Measurements from ENCODE around the gene OR10H3. TPM values are rescaled to one million over a fixed set of nuclear protein-coding genes. Genes with fewer than 3 reads are reported as not detected.
"Not testable (repeated sequence)": the region's sequence is repeated elsewhere in the genome, so short reads cannot be mapped to it uniquely, and the experiment has no call there.

Gene OR10H3
- total and polyA plus RNA-seq, 2 of the 8 experiments (the other 6 are each of a cell fraction or from before 2014, with no cell fraction given): not detected

DNA sequence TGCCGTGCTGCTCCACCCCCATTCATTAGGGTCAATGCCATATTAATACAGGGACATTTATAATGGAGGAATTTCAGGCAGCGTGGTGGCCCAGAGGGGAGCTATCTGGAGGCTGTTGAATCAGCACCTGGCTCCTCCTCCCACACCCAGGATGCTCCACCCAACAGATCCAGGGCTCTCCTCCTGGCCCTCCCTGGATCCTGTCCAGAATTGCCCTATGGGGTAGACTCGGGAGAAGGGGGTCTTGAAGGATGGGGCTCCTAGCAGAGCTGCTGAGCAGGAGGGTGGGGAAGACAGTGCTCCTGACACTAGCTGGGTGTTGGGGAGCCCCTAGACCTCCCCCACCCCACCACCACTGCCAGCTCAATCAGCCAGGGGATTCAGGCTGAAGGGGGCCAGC, 44.4 kb downstream of the OR10H3 start (continued):
- no peak for TF ChIP-seq KDM5A (IDR thresholded peaks at IDR 0.05; ENCODE audit: low read length)
- no peak for TF ChIP-seq SP4 (IDR thresholded peaks at IDR 0.05; ENCODE audit: low read length)
- no peak for TF ChIP-seq FOSL1 (IDR thresholded peaks at IDR 0.05; ENCODE audit: insufficient read depth, low read depth, low read length)
- TF ChIP-seq, protein P1, sequence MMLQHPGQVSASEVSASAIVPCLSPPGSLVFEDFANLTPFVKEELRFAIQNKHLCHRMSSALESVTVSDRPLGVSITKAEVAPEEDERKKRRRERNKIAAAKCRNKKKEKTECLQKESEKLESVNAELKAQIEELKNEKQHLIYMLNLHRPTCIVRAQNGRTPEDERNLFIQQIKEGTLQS (IDR thresholded peaks at IDR 0.05; ENCODE audit: insufficient read depth, low read depth, low read length): no peak
- no peak for TF ChIP-seq ZNF274 (IDR thresholded peaks at IDR 0.05; ENCODE audit: borderline replicate concordance, extremely low read depth, low read length)

DNA sequence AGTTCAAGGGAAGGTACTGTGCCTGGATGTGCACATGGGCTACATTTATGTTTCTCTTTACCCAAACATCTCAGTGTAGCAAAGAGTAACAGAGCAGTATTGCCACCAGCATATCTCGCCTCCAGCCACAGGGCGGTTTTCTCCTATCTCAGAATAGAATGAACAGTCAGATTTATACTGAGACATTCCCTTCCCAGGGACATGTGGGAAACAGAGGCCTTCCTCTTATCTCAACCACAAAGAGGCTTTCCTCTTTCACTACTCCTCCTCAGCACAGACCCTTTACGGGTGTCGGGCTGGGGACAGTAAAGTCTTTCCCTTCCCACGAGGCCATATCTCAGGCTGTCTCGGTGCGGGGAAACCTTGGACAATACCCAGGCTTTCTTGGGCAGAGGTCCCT, 45.1 kb downstream of the OR10H3 start:
- H2BK15ac ChIP-seq (ENCODE audit: low read length); DNase-seq (ENCODE audit: low read depth in 1 of 2, low spot score in 2 of 2); CTCF ChIA-PET (ENCODE audit: partially characterized antibody); H3K4me3 ChIP-seq (ENCODE audit: extremely low read depth in 1 of 4, insufficient read depth in 2 of 4, low read depth in 3 of 4, low read length in 4 of 4); H4K8ac ChIP-seq (ENCODE audit: extremely low read depth, insufficient read depth, low read length); H2BK20ac ChIP-seq (ENCODE audit: low read length); H2BK5ac ChIP-seq (ENCODE audit: low read depth, low read length); H2AFZ ChIP-seq (ENCODE audit: low read length); H3K14ac ChIP-seq (ENCODE audit: insufficient read length); H3K56ac ChIP-seq (replicated peaks; ENCODE audit: insufficient read length, low read depth, low read length); H3K27me3 ChIP-seq (replicated peaks in 1 of 4; ENCODE audit: control insufficient read depth in 3 of 4, extremely low read depth in 1 of 4, insufficient read depth in 3 of 4, low read length in 3 of 4); POLR2A ChIA-PET (ENCODE audit: partially characterized antibody); H3K79me1 ChIP-seq (ENCODE audit: low read depth, low read length); H3K27ac ChIP-seq (ENCODE audit: low read depth, low read length); FAIRE-seq; H2AK5ac ChIP-seq (ENCODE audit: low read depth, low read length); H3K23ac ChIP-seq (ENCODE audit: insufficient read length); H3K79me2 ChIP-seq (ENCODE audit: control insufficient read depth in 1 of 2, insufficient read depth in 2 of 2, low read length in 2 of 2); H4K5ac ChIP-seq (ENCODE audit: insufficient read length, low read depth, low read length); H3K36me3 ChIP-seq (ENCODE audit: control insufficient read depth in 2 of 4, insufficient read depth in 4 of 4, low read length in 3 of 4); H4K20me1 ChIP-seq (replicated peaks in 1 of 2; ENCODE audit: control insufficient read depth in 1 of 2, insufficient read depth in 2 of 2, low read length in 2 of 2); H3K4me2 ChIP-seq (ENCODE audit: insufficient read depth in 1 of 2, low read depth in 2 of 2, low read length in 2 of 2); H3K9ac ChIP-seq (replicated peaks in 1 of 4; ENCODE audit: extremely low read depth in 1 of 4, low read depth in 3 of 4, low read length in 3 of 4); H3K18ac ChIP-seq (ENCODE audit: extremely low read depth, low read length); H4K91ac ChIP-seq (replicated peaks; ENCODE audit: insufficient read length, low read length); H3K4ac ChIP-seq (replicated peaks; ENCODE audit: insufficient read length, low read depth, low read length); H3K23me2 ChIP-seq (ENCODE audit: low read depth, low read length); H2BK12ac ChIP-seq (ENCODE audit: low read depth, low read length); H2BK120ac ChIP-seq (replicated peaks; ENCODE audit: low read depth, low read length); H3K4me1 ChIP-seq (replicated peaks in 1 of 4; ENCODE audit: control insufficient read depth in 3 of 4, insufficient read depth in 4 of 4, low read length in 3 of 4): not testable (repeated sequence)
- H3K9me3 ChIP-seq (ENCODE audit: insufficient read depth in 2 of 2, low read depth in 1 of 2, low read length in 1 of 2): peaks cover 42 to 64% of the 10 kb centered on the region in 2 experiments
- WGBS, 2 experiments (ENCODE audit: extremely low coverage in 1 of 2, insufficient coverage in 1 of 2, insufficient read length in 1 of 2, insufficient replicate concordance in 2 of 2, low coverage in 1 of 2, low lambda C conversion rate in 2 of 2, missing lambda C conversion rate in 1 of 2): 81% methylated on average over 7 of the region's 7 CpGs; no CpG with 5 or more reads in 1 of the 2 experiments
